Hepatocyte (in vitro differentiated cells): ENCODE measurements around the gene C4orf50. TPM values are rescaled to one million over a fixed set of nuclear protein-coding genes. Genes with fewer than 3 reads are reported as not detected.

Source experiments
- DNase-seq: peaks from one replicate; pipeline ENCODE4 v3.0.0-alpha.2; 2016; ENCODE audit warnings: low spot score
- H2AFZ ChIP-seq: fragments of 200-600 bp; sonication (generic); 2 replicates; pipeline ENCODE4 v1.6.0; 2016; ENCODE audit warnings: antibody characterized with exemption, mild to moderate bottlenecking
- H3K27ac ChIP-seq: fragments of 200-600 bp; sonication (generic); 2 replicates; pipeline ENCODE4 v1.5.1; 2016; ENCODE audit warnings: mild to moderate bottlenecking
- H3K27me3 ChIP-seq: fragments of 200-600 bp; sonication (generic); 2 replicates; pipeline ENCODE4 v1.6.1; 2016
- H3K36me3 ChIP-seq: fragments of 200-600 bp; sonication (generic); replicated peaks from 2 replicates; pipeline ENCODE4 v1.5.1; 2016; ENCODE audit warnings: low read depth; ENCODE audit not compliant: insufficient read depth
- H3K4me1 ChIP-seq: fragments of 200-600 bp; sonication (generic); 2 replicates; pipeline ENCODE4 v1.5.1; 2016; ENCODE audit warnings: mild to moderate bottlenecking, moderate library complexity; ENCODE audit not compliant: insufficient read depth
- H3K4me2 ChIP-seq: fragments of 200-600 bp; sonication (generic); 2 replicates; pipeline ENCODE4 v1.6.0; 2016
- H3K4me3 ChIP-seq: fragments of 200-600 bp; sonication (generic); 2 replicates; pipeline ENCODE4 v1.5.1; 2016; ENCODE audit warnings: mild to moderate bottlenecking
- H3K79me2 ChIP-seq: fragments of 200-600 bp; sonication (generic); 2 replicates; pipeline ENCODE4 v1.6.0; 2017; ENCODE audit warnings: mild to moderate bottlenecking
- H3K9me2 ChIP-seq: fragments of 200-600 bp; sonication (generic); replicated peaks from 2 replicates; pipeline ENCODE4 v1.6.0; 2017; ENCODE audit warnings: mild to moderate bottlenecking; ENCODE audit not compliant: insufficient read depth
- H3K9me3 ChIP-seq: fragments of 200-600 bp; sonication (generic); 2 replicates; pipeline ENCODE4 v1.5.1; 2016; ENCODE audit warnings: low read depth, mild to moderate bottlenecking
- H4K20me1 ChIP-seq: fragments of 200-600 bp; sonication (generic); 2 replicates; pipeline ENCODE4 v1.6.0; 2016; ENCODE audit warnings: mild to moderate bottlenecking; ENCODE audit not compliant: insufficient read depth, poor library complexity, severe bottlenecking
- CTCF ChIP-seq: fragments of 200-600 bp; sonication (generic); IDR thresholded peaks from 2 replicates; pipeline ENCODE4 v1.5.1; 2016; ENCODE audit warnings: antibody characterized with exemption, mild to moderate bottlenecking; ENCODE audit not compliant: poor library complexity
- EZH2 ChIP-seq: fragments of 200-600 bp; sonication (generic); IDR thresholded peaks from 2 replicates; pipeline ENCODE4 v1.6.1; 2016; ENCODE audit warnings: antibody characterized with exemption, mild to moderate bottlenecking, borderline replicate concordance
- EZH2phosphoT487 ChIP-seq: fragments of 200-600 bp; sonication (generic); IDR thresholded peaks from one replicate; pipeline ENCODE4 v1.6.1; 2018; ENCODE audit warnings: antibody characterized with exemption, mild to moderate bottlenecking, low read depth, moderate library complexity; ENCODE audit not compliant: unreplicated experiment, severe bottlenecking
- WGBS: methylation state at CpG from one replicate; pipeline ENCODE4 v1.1.6; 2016; ENCODE audit warnings: low lambda C conversion rate; ENCODE audit errors: missing lambda C conversion rate; 5-methylcytosine and 5-hydroxymethylcytosine counted together
- polyA plus RNA-seq: library from polyadenylated mRNA; unstranded; fragments of >200 nt; fragmentation: Nextera tagmentation; extraction: Ambion mirVana; gene quantifications from 2 replicates; pipeline ENCODE4 v1.2.1, GENCODE V29; 2016
- total RNA-seq: library from RNA; depleted of rRNA; stranded (reverse); fragments of >200 nt; gene quantifications from 2 replicates; pipeline ENCODE4 v1.2.3, GENCODE V29; 2014

The C4orf50 gene
- total and polyA plus RNA-seq, 2 experiments from 2014 or later, result not detected

- WGBS, result 62% methylated on average over 8 of the region's 8 CpGs
Observed at GRCh38 chr4:5928844-5929420, 89.3 kb downstream of the C4orf50 start.

GRCh38 chr4:5928274-5928673, 90.0 kb downstream of the C4orf50 start:
- Histone ChIP-seq H3K4me2 (no peak overlapping the region), H3K36me3 (no peaks in the 10 kb centered on the region), H3K27ac (no peak overlapping the region), H3K9me3 (no peaks in the 10 kb centered on the region), H3K4me1 (no peaks in the 10 kb centered on the region), H3K79me2 (no peaks in the 10 kb centered on the region), H2AFZ (no peak overlapping the region), H3K9me2 (no peaks in the 10 kb centered on the region), H4K20me1 (no peaks in the 10 kb centered on the region), H3K27me3 (peaks cover 12% of the 10 kb centered on the region), H3K4me3 (no peak overlapping the region)
- WGBS, result 66% methylated on average over 8 of the region's 8 CpGs
- no peak for DNase-seq
- no peak for TF ChIP-seq CTCF
- TF ChIP-seq EZH2phosphoT487, result no peak
- no peak for TF ChIP-seq EZH2

More at GRCh38 chr4:5928844-5929420, 89.3 kb downstream of the C4orf50 start:
- DNase-seq, result no peak
- Histone ChIP-seq H2AFZ (no peak overlapping the region), H3K36me3 (no peaks in the 10 kb centered on the region), H3K27me3 (peaks cover 12% of the 10 kb centered on the region), H3K4me1 (no peaks in the 10 kb centered on the region), H3K9me3 (no peaks in the 10 kb centered on the region), H3K27ac (no peak overlapping the region), H3K9me2 (no peaks in the 10 kb centered on the region), H3K4me2 (no peak overlapping the region), H3K79me2 (no peaks in the 10 kb centered on the region), H3K4me3 (no peak overlapping the region), H4K20me1 (no peaks in the 10 kb centered on the region)
- no peak for TF ChIP-seq EZH2phosphoT487
- TF ChIP-seq CTCF, result no peak
- no peak for TF ChIP-seq EZH2

- TF ChIP-seq CTCF (no peak), EZH2phosphoT487 (no peak), EZH2 (no peak)
- Histone ChIP-seq H3K36me3 (no peaks in the 10 kb centered on the region), H2AFZ (no peak overlapping the region), H3K4me1 (no peaks in the 10 kb centered on the region), H3K4me2 (no peak overlapping the region), H3K27me3 (peaks cover 10% of the 10 kb centered on the region), H3K4me3 (no peak overlapping the region), H3K27ac (no peak overlapping the region), H4K20me1 (no peaks in the 10 kb centered on the region), H3K9me3 (no peaks in the 10 kb centered on the region), H3K79me2 (no peaks in the 10 kb centered on the region), H3K9me2 (no peaks in the 10 kb centered on the region)
- 65% methylated on average over 4 of the region's 4 CpGs for WGBS
- no peak for DNase-seq
Observed at GRCh38 chr4:5927747-5928146, 90.5 kb downstream of the C4orf50 start.
